Keratinocyte (primary cell): ENCODE results near the gene UBE4B.

Experiments
- CTCF ChIP-seq, 3 experiments: IDR thresholded peaks in 1 of 3; conservative IDR thresholded peaks in 1 of 3; optimal IDR thresholded peaks in 1 of 3; 2 replicates in 2 of 3; 3 replicates in 1 of 3; pipeline versions ENCODE3 to v1.5.1; 2011; ENCODE audit warnings: low read length in 3 of 3, mild to moderate bottlenecking in 3 of 3, moderate library complexity in 2 of 3, control low read depth in 1 of 3, inconsistent platforms in 1 of 3; ENCODE audit not compliant: insufficient read depth in 2 of 3; ENCODE audit errors: extremely low read depth in 1 of 3
- EZH2 ChIP-seq: IDR thresholded peaks from one replicate; pipeline ENCODE4 v1.6.1; 2012; ENCODE audit warnings: inconsistent platforms, mild to moderate bottlenecking, low read length, moderate library complexity

GRCh38 chr1:10085076-10085475 lies 52.3 kb downstream of the UBE4B start:
- no peak for TF ChIP-seq CTCF (optimal IDR thresholded peaks at IDR 0.05 in 1 of 3, IDR thresholded peaks at IDR 0.05 in 1 of 3, conservative IDR thresholded peaks at IDR 0.05 in 1 of 3; ENCODE audit: extremely low read depth in 1 of 3, insufficient read depth in 2 of 3, low read length in 3 of 3)
- no peak for TF ChIP-seq EZH2
